ENCODE measurements around the gene ORC6.

- TF ChIP-seq CTCF (IDR thresholded peaks at IDR 0.05; ENCODE audit: borderline replicate concordance, extremely low read depth, low read length, poor library complexity, severe bottlenecking) (no peak), EZH2 (IDR thresholded peaks at IDR 0.05; ENCODE audit: borderline replicate concordance, low read depth, low read length, severe bottlenecking) (no peak)
These were observed 40.8 kb upstream of the ORC6 start for GRCh38 chr16:46648656-46649055.
